ENCODE measurements around the gene UNC93B1.
A peak's percentile ranks its signal among the peaks of the same experiment; 100 is the strongest.

UNC93B1 gene

DNA sequence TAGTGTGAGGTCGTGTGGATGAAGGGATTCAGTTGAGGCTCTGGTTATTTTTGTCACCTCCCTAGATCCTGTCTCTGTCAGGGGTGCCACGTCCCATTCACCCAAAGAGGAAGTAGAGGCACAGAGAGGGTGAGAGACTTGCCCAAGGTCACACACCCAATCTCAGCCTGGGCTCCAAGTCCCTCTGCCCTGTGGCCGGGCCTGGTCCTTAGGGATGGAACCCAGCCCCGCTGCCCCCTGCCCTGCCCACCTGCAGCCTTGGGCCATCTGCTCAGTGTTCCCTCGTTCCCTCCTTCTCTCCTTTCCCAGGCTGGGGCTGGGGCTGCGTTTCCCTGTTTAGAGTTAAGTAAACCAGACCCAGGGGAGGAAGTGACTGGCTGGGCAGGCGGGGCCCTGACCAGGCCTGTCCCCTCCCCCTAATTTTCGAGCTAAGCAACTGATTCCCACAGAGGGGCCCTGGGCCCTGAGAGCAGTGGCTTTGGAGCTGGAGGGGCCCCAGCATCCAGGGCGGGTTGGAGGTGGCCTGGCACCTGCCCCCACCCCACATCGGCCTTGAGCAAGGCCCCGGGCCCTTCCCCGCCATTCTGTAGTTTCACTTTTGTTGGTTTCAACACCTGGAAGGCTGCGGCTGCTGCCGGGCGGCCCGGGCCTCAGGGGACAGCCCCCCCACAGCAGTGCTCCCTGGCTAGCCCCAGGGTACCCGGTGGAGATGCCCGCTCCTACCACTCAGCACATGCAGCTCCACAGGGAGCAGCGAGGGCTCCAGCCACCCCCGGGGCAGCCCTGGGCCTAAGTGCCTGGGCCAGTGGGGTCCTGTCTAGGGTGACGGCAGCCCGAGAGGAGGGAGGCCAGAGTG is 36.4 kb upstream of the UNC93B1 start:
- peak; percentile 56 for DNase-seq

DNA sequence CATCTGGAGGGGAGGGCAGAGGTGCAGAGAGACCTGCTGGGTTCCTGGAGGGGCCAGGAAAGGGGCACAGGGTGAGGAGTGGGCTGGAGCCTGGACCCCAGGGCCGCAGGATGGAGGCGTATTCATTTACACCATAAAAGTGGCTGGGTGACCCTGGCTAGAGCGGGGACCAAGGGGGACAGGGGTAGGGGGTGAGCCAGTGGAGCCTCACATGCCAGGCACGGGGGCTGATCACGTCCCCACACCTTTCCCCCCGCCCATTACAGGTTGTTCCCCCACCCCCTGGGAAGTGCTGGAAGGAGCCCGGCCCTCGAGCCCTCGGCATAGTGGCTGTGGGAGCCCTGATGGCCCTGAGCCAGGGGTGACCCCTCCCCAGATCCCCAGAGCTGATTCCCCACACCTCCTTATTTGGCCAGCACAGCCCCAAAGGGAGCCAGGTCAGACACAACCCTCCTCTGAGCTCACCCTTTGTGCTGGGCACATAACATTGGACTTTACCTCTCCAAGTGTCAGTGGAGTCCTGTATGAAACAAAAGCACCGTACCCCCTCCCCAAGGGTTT is 35.7 kb upstream of the UNC93B1 start:
- peak; percentile 5 for DNase-seq

DNA sequence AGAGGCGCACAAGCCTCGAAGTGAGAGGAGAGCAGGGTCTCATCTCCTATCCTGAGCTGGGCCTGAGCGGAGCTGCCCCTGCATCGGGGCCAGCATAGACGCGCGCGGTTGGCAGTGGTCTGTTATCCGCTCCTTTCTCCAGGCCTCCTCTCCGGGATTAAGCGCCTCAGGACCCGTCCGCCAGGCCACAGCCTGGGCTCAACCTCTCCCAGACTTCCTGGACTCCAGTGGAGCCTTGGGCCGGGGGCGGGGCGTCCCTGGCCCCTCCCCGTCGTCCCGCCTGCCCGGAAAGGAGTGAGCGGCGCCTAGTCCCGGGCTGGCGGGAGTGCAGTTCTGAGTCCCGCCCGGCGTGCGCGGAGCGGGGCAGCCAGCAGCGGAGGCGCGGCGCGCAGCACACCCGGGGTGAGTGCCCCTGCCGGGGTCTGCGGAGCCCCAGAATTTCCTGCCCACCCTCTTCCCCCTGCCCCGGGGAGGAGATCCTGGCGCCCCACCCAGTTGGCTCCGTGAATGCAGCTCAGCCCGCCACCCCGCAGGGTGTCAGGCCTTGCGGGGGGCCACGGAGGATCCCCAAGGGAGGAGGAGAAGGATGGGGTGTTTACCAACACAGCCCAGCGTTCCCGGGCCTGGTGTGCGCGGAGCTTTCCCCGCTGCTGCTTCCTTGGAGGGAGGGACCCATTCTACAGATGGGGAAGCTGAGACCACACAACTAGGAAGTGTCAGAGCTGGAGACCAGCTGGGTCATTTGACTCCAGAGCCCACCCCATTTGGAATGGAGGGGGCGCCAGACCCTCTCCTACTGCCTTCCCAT is 35.0 kb upstream of the UNC93B1 start, which contains the start of gene TCIRG1:
Gene TCIRG1 (plus strand): TSS at position 308 of the 808 bp plus-strand sequence. CDS start 2,247 bp downstream, outside the sequence.
- DNase-seq: peak; percentile 53

DNA sequence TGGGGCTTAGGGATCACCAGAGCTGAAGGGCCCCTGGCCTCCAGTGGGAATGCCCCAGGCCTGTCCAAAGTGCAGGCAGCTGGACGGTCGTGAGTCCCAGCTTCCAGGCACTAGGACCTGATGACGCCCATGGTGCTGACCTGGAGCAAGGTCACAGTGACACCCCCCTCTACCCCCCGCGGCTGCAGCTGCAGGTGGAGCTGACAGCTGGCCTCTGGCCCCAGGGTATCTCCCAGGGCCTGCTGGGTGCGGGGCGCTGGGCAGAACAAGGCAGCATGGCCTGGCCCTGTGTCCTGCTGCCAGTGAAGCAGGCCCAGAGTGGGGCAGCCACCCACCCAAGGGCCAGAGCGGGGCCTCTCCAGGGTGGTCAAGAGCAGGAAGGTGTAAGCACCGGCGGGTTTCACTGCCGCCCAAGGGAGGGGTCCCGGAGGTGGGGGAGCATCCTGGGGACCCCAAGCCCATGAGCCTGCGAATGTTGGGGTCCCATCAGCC is 34.4 kb upstream of the UNC93B1 start:
- no peak for DNase-seq

DNA sequence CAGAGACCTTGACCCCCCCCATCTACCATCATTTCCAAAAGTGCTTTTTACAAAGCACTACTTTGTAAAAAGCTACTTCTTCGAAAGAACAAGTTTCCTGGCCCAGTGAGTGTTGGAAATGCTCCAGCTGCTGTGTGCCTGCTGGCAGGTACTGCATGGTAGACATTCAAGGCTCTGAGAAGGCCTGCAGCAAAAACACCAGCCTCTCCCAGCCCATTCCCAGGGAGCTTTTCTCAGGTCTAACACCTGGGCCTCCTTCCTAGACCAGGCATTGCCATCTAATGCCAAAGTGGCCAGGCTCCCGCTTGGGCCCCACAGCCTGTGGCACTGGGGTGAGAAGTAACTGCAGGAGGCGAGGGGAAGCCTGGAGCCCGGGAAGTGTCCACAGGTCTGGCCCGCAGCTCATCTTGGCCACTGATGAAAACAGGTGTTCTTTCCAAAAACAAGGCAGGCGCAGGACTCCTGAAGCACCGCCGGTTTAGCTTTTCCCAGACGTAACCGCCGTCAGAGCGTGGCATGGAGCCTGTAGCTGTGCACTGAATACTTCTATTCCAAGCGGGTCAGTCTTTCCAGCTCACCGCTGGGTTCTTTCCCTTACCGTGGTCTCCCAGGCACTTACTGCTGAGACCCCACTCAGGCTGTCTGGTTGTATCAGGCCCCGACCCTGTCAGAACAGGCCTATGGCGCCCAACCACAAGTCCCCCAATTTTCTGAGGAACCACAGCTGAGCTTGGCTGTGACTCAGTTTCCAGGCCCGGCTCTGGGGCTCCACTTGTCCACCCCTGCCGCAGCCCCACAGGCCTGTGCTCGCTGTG is 33.7 kb upstream of the UNC93B1 start:
- peak; percentile 9 for DNase-seq

DNA sequence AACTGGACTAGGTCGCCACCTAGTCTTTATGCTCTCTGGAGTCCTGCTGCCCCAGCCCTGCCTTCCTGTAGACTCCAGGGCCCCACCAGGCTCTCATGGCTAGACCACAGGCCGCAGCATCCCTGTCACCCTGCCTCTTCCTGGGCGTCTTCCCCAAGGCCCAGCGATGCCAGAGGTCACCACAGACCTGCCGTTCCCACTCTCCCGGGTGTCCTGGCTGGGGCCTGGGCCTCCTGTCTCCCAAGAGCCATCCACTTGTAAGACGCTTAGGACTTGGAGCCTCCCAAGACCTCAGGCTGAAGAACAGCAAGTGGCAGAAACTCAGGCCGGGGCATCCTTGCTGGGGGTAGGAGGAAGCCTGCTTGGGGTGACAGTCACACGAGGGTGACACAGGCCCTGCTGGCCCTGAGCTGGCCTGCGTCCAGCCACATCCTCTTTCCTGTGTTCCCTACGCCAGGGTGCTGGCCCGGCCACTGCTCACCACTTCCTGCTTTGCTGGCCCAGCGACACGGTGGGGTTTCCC is 32.9 kb upstream of the UNC93B1 start:
- peak; percentile 44 for DNase-seq

DNA sequence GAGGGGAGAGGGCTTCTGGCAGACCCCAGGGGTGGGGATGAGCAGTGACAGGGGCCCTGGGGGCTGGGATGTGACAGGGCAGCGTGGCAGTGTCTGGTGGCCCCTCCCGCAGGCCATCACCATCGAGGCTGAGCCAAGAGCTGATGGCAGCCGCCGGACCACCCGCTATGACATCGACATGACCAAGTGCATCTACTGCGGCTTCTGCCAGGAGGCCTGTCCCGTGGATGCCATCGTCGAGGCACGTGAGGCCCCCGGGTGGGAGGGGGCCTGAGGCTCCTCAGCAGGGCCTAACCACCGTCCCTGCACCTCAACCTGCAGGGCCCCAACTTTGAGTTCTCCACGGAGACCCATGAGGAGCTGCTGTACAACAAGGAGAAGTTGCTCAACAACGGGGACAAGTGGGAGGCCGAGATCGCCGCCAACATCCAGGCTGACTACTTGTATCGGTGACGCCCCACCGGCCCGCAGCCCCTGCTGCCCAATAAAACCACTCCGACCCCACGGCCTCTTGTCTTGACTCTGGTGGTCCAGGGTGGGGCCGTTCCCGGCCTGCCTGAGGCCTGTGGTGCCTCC is 32.3 kb upstream of the UNC93B1 start:
- no peak for DNase-seq

DNA sequence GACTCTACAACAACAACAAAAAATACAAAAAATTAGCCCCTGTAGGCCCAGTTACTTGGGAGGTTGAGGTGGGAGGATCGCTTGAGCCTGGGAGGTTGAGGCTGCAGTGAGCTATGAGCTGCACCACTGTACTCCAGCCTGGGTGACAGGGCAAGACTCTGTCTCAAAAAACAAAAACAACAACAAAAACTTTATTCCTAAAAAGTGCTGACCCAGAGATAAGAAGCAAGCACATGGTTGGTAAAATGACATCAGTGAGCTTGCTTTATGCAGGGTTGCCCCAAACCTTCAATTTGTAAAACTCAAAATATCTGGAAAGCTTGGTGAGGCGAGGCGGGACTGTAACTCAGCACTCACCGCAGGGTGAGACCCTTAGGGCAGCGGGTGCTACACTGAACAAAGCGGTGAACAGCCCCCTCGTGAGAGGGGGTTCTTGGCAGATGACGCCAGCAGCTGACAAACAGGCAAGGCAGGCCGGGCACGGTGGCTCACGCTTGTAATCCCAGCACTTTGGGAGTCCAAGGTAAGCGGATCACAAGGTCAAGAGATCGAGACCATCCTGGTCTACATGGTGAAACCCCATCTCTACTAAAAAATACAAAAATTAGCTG is 31.5 kb upstream of the UNC93B1 start:
- no peak for DNase-seq

DNA sequence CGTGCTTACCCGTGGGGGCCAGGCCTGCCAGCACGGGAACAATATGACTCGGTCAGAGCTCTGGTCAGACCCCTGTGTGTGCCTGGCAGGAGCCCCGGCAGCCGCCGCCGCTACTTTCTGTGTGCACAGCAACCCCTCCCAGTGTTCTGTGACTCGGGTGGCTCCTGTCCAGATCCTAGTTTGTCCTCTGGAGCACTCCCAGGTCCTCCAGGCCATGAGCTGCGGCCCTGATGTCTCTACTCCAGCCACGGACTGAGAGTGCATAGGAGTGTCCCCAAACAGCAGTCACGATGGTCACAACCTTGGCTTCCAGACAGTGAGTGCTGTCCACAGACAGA is 29.8 kb upstream of the UNC93B1 start:
- DNase-seq: no peak

DNA sequence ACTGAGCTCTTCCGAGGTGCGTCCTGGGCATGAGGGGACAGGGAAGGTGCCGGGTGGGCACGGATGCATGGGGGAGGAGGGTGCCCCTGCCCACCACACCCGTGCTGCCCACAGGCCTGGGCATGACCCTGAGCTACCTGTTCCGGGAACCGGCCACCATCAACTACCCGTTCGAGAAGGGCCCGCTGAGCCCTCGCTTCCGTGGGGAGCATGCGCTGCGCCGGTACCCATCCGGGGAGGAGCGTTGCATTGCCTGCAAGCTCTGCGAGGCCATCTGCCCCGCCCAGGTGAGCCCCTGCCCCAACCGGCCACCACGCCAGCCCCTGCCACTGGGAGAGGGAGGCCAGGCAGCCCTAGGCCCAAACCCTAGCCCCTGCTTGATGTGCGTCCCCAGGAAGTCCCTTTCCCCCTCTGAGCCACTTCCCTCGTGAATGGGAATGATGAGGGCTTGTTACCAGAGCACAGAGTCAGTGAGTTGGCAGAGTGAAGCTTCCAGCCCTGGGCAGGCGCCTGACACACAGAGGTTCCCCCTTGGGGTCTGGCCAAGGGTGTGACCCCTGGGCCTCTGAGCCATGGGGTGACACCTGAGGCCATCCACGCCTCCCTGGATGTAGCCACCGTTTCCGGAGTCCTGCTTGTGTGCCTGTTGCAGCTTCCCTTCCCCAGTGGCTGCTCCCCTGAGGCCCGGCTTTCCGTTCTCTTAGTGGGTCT is 29.3 kb upstream of the UNC93B1 start:
- no peak for DNase-seq

DNA sequence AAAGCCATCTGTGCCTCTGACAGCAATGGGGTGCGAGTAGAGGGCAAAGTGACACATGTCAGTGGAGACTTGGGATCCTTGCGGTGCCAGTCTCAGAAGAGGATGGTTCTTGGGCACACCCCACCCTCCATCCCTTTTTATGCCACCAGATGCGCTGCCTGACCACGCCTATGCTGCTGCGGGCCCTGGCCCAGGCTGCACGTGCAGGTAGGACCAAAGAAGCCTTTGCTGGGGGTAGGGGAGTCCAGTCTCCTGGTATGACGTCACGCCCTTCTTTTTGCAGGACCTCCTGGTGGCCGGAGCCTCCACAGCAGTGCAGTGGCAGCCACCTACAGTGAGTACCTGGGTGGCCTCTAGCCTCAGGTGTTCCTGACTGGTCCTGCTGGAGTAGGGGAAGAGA is 28.1 kb upstream of the UNC93B1 start:
- no peak for DNase-seq

DNA sequence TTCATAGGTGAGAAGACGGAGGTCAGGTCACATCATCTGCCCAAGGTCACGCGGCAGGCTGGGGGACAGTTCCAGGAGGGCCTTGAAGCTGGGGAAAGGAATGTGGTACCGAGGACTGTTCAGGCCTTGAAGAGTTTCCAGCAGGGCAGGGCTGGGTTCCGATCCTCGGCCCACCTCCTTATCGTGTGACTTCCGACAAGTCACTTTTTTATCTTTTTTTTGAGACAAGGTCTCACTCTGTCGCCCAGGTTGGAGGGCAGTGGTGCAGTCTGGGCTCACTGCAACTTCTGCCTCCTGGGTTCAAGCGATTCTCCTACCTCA is 27.2 kb upstream of the UNC93B1 start:
- no peak for DNase-seq

DNA sequence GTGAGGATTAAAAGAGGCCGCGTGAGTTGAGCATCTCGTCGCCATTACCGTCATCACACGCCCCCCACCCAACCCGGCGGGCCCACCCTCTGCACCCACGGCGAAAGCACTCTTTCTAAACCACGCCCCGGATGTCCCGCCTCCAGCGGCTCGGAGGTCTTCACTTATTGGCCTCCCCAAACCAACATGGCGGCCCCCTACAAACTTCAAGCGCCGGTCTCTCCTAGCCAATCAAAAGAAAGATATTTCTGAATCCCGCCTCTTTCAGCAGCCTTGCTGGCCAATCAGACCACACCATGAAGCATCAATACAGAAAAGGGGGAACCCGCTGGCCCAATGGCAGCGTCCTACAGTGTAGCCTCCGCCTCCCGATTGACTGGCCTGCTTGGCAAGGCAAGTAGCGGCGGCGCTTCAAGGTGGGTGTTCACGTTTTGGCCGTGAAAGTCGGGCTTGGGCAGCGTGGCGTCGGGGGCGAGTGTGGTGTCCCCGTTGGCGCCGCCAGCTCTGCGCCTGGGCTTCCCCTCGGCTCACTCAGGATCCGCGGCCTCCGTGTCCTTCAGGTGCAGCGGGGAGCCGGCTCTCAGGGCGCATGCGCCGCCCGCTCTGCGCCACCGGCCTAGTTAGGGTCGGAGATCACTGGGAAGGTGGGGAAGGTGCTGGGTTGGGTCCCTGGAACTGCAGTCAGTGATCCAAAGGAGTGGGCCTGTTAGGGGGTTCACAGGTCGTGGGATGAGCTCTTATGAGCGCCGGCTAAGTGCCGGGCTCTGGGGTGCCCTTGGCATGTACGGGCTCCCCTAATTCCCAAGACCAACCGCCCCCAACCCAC is 26.6 kb upstream of the UNC93B1 start, which contains the start of gene NDUFS8:
Gene NDUFS8 (plus strand): TSS at position 364 of the 826 bp plus-strand sequence. CDS start 1,471 bp downstream, outside the sequence.
- peak; percentile 99 for DNase-seq

DNA sequence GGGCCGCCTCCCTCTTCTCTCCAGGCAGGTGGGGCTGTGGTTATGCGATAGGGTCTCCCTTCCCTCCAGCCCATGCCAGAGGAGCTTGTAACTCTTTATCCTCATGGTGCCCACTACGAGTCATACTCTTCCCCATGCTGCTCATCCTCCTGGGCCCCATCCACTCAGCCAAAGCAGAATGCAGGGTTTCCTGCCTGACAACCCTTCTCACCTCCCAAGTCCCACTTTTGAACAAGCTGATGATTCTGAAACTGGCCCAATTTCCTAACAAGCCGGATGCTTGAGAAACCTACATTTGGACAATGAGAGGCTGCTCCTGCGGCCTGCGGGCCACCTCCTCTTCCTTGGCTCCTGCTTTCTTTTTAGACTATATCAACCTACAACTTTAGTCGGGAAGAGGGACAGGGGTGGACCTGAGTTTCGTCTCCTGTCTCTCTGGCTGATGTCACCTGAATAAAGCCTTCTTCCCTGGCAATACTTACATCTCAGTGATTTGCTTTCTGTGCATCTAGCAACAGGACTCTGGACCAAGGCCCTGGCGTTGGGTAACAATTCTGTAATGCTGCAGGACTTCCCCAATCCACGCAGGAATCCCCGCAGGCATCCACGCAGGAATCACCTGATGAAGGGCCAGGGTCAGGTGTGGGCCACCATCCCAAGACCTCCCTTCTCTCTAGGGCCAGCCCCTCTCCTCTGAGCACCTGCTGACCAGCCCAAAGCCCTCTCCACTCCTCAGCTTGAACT is 25.1 kb upstream of the UNC93B1 start:
- no peak for DNase-seq

DNA sequence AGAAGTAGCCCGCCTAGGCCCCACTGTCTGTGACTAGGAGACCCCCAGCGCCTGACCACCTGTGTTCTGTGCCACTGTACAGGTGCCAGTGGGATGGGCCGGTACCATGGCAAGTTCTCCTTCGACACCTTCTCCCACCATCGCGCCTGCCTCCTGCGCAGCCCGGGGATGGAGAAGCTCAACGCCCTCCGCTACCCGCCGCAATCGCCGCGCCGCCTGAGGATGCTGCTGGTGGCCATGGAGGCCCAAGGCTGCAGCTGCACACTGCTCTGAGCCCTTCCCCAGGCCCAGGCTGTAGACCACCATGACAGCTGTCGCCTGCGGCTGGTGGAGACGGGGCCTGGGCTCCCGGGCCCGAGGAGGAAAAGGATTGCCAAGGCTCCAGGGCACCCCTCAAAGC is 23.8 kb upstream of the UNC93B1 start:
- DNase-seq: no peak

DNA sequence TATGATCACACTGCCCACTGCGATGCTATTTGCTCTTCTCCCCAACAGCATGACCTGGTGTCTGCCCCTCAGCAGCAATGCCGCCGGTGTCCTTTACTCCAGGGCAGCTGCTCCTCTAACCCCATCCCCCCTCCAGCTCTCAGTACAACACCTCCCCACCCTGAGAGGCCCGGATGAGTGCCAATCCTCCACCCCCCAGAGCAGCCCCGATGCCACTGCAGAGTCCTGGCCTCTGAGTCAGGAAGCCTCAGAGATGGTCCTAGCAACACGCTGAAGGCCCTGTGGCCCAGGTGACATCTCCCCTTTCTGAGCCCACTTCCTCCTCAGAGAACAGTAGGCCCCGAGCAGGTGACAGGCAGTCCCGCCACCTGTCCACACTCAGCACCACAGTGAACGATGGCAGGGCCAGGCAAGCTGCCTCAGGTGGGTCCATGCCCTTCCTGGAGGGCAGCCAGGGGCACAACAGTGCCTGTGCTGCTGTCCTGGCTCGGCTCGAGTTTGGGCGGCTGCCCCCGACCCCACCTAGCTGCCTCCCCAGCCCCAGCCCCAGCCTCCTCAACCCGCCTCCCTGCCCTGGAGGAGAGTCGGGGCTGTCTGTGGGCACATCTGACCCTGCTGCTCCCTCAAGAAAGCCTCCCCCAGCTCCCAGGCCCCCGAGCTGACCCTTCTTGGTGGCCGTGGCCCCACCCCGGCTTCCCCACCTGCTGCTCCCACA is 22.7 kb upstream of the UNC93B1 start:
- no peak for DNase-seq

DNA sequence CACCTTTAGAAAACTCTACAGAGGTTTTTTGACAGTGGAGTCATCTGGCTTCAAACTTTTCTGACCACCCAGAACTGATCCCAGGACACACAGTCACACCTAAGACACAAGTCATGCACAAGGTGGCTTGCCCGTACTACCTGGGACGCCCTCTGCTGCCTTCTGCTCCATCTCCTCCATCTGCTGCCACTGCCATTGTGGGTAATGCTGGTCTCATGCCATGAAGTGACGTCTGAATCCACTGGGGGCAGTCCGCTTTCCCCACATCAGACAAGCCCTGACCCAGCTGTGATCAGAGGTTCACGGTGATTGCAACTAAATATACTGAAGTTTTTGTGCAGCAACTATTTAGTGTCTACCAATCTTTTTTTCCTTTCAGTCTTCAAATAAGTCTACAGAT is 21.1 kb upstream of the UNC93B1 start:
- DNase-seq: no peak

DNA sequence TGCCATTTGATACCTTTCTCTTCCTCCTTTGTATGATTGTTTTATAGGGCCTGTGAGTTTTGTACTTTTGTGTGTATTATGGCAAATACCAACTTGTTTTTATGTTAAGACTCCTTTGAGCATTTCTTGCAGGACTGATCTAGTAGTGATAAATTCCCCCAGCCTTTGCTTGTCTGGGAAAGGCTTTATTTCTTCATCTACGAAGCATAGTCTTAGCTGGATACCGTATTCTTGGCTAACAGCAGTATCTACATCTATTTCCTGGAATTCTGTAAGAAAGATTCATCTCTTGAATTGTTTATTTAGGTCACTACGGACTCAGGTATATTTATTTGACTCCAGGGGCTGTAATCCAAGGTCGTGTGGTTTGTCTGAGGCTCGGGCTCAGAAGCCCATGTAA is 20.6 kb upstream of the UNC93B1 start:
- DNase-seq: no peak

DNA sequence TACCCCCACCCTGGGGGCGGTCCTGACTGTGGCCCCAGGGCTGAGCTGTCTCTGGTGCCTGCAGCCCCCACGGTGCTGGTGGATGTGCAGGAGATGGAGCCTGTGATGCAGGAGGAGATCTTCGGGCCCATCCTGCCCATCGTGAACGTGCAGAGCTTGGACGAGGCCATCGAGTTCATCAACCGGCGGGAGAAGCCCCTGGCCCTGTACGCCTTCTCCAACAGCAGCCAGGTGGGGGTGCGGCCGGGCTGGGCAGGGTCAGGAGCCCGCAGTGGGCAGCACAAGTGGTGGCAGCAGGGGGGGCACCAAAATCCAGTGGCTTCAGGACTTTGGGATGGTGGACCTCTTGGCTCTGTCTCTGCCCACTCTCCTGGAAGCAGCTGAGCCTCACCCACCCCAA is 18.6 kb upstream of the UNC93B1 start:
- no peak for DNase-seq

Measured in CD4-positive, alpha-beta T cell treated with Interleukin-17A for 1 hour (primary cell).